HUES48 (cell line): Measurements from ENCODE around the gene BEST3.

Experiments used
- H3K27ac ChIP-seq: one replicate; pipeline ENCODE4 v1.7.0; 2013; ENCODE audit warnings: low read depth, low read length, inconsistent platforms
- H3K27me3 ChIP-seq: 2 replicates; pipeline ENCODE4 v1.6.1; 2013; ENCODE audit warnings: mild to moderate bottlenecking, low read length; ENCODE audit not compliant: control insufficient read depth, insufficient read depth
- H3K36me3 ChIP-seq: 2 replicates; pipeline ENCODE4 v1.6.1; 2013; ENCODE audit warnings: low read length; ENCODE audit not compliant: control insufficient read depth, insufficient read depth
- H3K4me1 ChIP-seq: 2 replicates; pipeline ENCODE4 v1.6.1; 2013; ENCODE audit warnings: mild to moderate bottlenecking, low read length; ENCODE audit not compliant: control insufficient read depth, insufficient read depth
- H3K4me3 ChIP-seq: 2 replicates; pipeline ENCODE4 v1.5.1; 2013; ENCODE audit warnings: mild to moderate bottlenecking, low read depth, low read length
- H3K9ac ChIP-seq: 2 replicates; pipeline ENCODE4 v1.6.1; 2013; ENCODE audit warnings: mild to moderate bottlenecking, low read depth, low read length, moderate library complexity
- H3K9me3 ChIP-seq: 2 replicates; pipeline ENCODE4 v1.6.1; 2013; ENCODE audit warnings: low read length; ENCODE audit not compliant: control insufficient read depth, insufficient read depth

Gene BEST3

GRCh38 chr12:69698769-69699540 is at the start of gene BEST3:
Gene BEST3 (minus strand): TSS chr12:69699303. CDS start chr12:69697798, 1,505 bp downstream.
- H3K27ac ChIP-seq = no peak within 1 kb of the TSS
- no peaks in the 10 kb centered on the region for H3K9me3 ChIP-seq
- H3K27me3 ChIP-seq = no peaks in the 10 kb centered on the region
- H3K4me1 ChIP-seq = no peaks in the 10 kb centered on the region
- no peak within 1 kb of the TSS for H3K4me3 ChIP-seq
- no peaks in the 10 kb centered on the region for H3K36me3 ChIP-seq
- H3K9ac ChIP-seq = no peak within 1 kb of the TSS

- H3K4me3 ChIP-seq = no peak overlapping the region
- peaks cover 8% of the 10 kb centered on the region for H3K9me3 ChIP-seq
- no peak overlapping the region for H3K9ac ChIP-seq
- H3K27ac ChIP-seq = no peak overlapping the region
- H3K27me3 ChIP-seq = peaks cover 22% of the 10 kb centered on the region
- 0 out of 2 replicates have a peak, but pooled peaks cover 2% of the 10 kb centered on the region for H3K36me3 ChIP-seq
- peaks cover 8% of the 10 kb centered on the region; the same call in 1 of the 2 replicates for H3K4me1 ChIP-seq
These were observed 45.0 kb upstream of the BEST3 start for GRCh38 chr12:69744109-69744508.

- peak overlapping the region; percentile 79 for H3K4me3 ChIP-seq
- no peaks in the 10 kb centered on the region for H3K9me3 ChIP-seq
- H3K4me1 ChIP-seq = peaks cover 8% of the 10 kb centered on the region; the same call in 1 of the 2 replicates
- no peaks in the 10 kb centered on the region for H3K36me3 ChIP-seq
- peak overlapping the region; percentile 68 for H3K27ac ChIP-seq
- H3K27me3 ChIP-seq = peaks cover 41% of the 10 kb centered on the region
- H3K9ac ChIP-seq = peak overlapping the region; percentile 18; the same call in 1 of the 2 replicates
These were observed 40.4 kb upstream of the BEST3 start for GRCh38 chr12:69739287-69740191.

DNA sequence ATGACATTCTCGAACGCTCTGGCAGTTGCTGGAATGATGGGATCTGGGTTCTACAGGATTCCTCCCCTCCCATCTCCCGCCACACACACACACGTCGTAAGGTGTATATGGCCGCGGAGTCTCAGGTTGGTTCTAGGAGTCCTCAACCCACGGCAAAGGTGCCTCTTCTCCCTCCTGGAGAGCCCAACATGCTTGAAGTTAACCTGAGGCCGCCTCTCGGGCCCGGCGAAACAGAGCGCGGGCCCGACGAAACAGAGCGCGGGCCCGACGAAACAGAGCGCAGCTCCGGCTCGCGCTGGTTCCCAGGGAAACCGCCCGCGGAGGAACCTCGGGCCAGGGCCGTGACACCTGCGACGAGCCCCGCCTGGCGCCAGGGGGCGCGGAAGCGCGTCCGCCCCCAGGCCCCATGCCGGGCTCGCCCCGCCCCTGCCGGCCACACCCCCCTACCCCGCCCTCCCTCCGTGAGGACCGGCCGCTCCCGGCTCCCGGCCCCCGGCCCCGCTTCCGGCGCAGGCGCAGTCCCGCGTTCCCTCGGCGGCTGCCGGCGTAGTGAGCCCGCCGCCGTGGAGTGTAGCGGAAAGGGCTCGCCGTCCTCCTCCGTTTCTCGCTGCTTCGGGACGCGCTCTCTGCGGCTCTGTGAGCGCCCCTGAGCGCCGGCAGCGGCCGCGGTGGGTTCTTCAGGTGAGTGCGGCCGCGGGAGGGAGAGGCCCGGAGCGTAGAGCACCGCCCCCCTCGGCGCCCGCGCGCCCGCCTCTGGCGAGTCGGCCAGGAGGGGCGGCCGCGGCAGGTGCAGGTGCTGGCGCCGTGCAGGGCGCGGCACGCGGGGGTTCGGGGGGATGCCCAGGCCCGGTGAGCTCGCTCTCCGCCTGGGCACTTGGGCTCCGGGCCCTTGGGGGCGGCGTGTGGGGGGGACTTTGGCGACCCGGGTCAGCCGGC is 39.5 kb upstream of the BEST3 start, which contains the start of gene RAB3IP:
TSS of gene RAB3IP (plus strand) at position 510 of the 936 bp plus-strand sequence. CDS start 16,549 bp downstream, outside the sequence.
- H3K9ac ChIP-seq = peak within 1 kb of the TSS; percentile 18; the same call in 1 of the 2 replicates
- H3K9me3 ChIP-seq = no peaks in the 10 kb centered on the region
- H3K36me3 ChIP-seq = no peaks in the 10 kb centered on the region
- H3K4me3 ChIP-seq = peak within 1 kb of the TSS; percentile 79
- H3K27me3 ChIP-seq = peaks cover 41% of the 10 kb centered on the region
- peaks cover 8% of the 10 kb centered on the region; the same call in 1 of the 2 replicates for H3K4me1 ChIP-seq
- peak within 1 kb of the TSS; percentile 72 for H3K27ac ChIP-seq

- no peak overlapping the region for H3K4me3 ChIP-seq
- no peaks in the 10 kb centered on the region for H3K36me3 ChIP-seq
- H3K27me3 ChIP-seq = peaks cover 18% of the 10 kb centered on the region
- no peaks in the 10 kb centered on the region for H3K9me3 ChIP-seq
- no peak overlapping the region for H3K27ac ChIP-seq
- no peaks in the 10 kb centered on the region for H3K4me1 ChIP-seq
- no peak overlapping the region for H3K9ac ChIP-seq
These were observed 34.5 kb upstream of the BEST3 start for GRCh38 chr12:69733638-69734037.

GRCh38 chr12:69732088-69732487 is 33.0 kb upstream of the BEST3 start:
- Histone ChIP-seq H3K36me3 (no peaks in the 10 kb centered on the region), H3K4me1 (no peaks in the 10 kb centered on the region), H3K27ac (no peak overlapping the region), H3K27me3 (peaks cover 5% of the 10 kb centered on the region), H3K9me3 (no peaks in the 10 kb centered on the region), H3K4me3 (no peak overlapping the region), H3K9ac (no peak overlapping the region)

DNA sequence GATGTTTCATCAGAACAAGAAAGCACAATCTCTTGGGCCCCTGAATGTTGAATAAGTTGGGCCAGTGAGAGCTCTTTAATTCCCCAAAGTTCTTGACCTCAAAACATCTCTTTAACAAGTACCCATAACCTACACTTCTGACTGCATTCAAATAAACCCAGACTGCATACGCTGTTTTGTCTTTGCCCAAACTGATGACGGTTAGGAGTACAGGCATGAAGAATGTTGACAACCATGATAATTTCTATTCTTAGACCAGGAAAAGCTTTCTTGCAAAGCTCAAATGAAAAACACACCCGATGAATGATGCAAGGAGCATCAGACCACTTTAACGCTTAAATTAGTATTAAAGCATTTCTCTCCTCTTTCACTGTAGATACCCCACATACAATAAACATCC is 27.8 kb upstream of the BEST3 start:
- Histone ChIP-seq H3K4me3 (no peak overlapping the region), H3K9ac (no peak overlapping the region), H3K9me3 (no peaks in the 10 kb centered on the region), H3K36me3 (no peaks in the 10 kb centered on the region), H3K27ac (no peak overlapping the region), H3K27me3 (no peaks in the 10 kb centered on the region), H3K4me1 (no peaks in the 10 kb centered on the region)

GRCh38 chr12:69720750-69721149 is 21.6 kb upstream of the BEST3 start:
- Histone ChIP-seq H3K9me3 (no peaks in the 10 kb centered on the region), H3K27me3 (no peaks in the 10 kb centered on the region), H3K4me1 (no peaks in the 10 kb centered on the region), H3K9ac (no peak overlapping the region), H3K36me3 (no peaks in the 10 kb centered on the region), H3K4me3 (no peak overlapping the region), H3K27ac (no peak overlapping the region)

GRCh38 chr12:69719336-69720316 is 20.5 kb upstream of the BEST3 start:
- Histone ChIP-seq H3K4me1 (peaks cover 4% of the 10 kb centered on the region; the same call in 1 of the 2 replicates), H3K4me3 (no peak overlapping the region), H3K27me3 (no peaks in the 10 kb centered on the region), H3K27ac (no peak overlapping the region), H3K36me3 (no peaks in the 10 kb centered on the region), H3K9me3 (no peaks in the 10 kb centered on the region), H3K9ac (no peak overlapping the region)
